Frontal cortex (tissue), 4 donors: Measurements from ENCODE around the gene GSTK1. TPM values are rescaled to one million over a fixed set of nuclear protein-coding genes. Genes with fewer than 3 reads are reported as not detected.
"Not testable (repeated sequence)": the region's sequence is repeated elsewhere in the genome, so short reads cannot be mapped to it uniquely, and the experiment has no call there.

Experiments
- DNase-seq, 2 donors: peaks; one replicate each; pipeline ENCODE4 v3.0.0; 2012; ENCODE audit warnings: low spot score in 2 of 2
- FAIRE-seq: peaks from 2 replicates; lab custom pipeline; 2012; peaks lifted over from hg19 to GRCh38; lab: Jason Lieb, UNC
- total RNA-seq: library from RNA; depleted of rRNA; stranded (reverse); fragments of >200 nt; gene quantifications from one replicate; pipeline ENCODE4 v1.2.3, GENCODE V29; 2014
- donor health status: control.
- donor health status: control.
- donor health status: control.

Gene GSTK1
- total RNA-seq, 1 donor from 2014 or later: 24.9 TPM

DNA sequence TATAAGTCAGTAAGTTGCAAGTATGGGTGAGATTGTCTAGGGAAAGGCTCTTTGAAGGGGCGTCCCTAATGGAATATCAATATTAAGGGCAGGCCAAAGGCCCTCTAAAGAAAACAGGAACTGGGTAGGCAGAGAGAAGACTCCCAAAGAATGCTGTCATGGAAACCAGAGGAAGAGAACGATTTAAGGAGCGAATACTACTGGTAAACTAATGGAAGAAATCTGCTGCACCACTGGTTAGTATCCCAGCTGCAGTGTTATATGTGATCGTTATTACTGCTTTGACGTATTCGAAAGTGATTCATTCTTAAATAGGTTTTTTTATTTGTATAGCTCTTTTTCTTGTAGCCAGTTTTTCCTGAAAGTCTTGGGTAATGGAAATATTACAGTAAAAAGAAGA, 26.2 kb downstream of the GSTK1 start:
- FAIRE-seq (no peak), DNase-seq (no peak)

GRCh38 chr7:143289888-143290287, 26.6 kb downstream of the GSTK1 start:
- FAIRE-seq, DNase-seq: not testable (repeated sequence)

- FAIRE-seq: no peak
- DNase-seq: no peak
Observed at GRCh38 chr7:143290293-143290692, 27.1 kb downstream of the GSTK1 start.

GRCh38 chr7:143292876-143293275, 29.6 kb downstream of the GSTK1 start:
- FAIRE-seq (no peak), DNase-seq (no peak)

DNA sequence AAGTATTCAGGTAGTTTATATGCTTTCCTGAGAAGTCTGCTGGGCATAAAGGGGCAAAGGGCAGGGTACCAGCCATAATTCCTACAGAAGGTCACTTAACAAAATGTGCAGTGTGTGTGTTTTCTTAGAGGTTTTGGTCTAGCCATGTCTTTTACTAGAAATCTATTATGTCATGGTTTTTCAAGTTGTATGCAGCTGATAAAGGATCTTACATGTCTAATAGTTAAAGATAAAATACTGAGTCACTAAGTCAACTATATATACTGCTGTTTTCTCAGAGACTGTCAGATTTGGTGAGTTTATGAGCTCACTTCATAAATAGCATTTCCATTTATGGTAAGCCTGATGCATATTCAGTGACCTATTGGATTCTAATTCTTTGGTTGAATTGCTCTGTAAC, 32.6 kb downstream of the GSTK1 start:
- DNase-seq (no peak), FAIRE-seq (no peak)

- FAIRE-seq: no peak
- DNase-seq: no peak
Observed at GRCh38 chr7:143296686-143297085, 33.4 kb downstream of the GSTK1 start.

- DNase-seq (no peak), FAIRE-seq (no peak)
Observed at GRCh38 chr7:143299346-143299745, 36.1 kb downstream of the GSTK1 start.

GRCh38 chr7:143299840-143300239, 36.6 kb downstream of the GSTK1 start:
- FAIRE-seq: no peak

GRCh38 chr7:143300959-143301935, 38.0 kb downstream of the GSTK1 start:
- DNase-seq (no peak), FAIRE-seq (no peak)

More at GRCh38 chr7:143299840-143300239, 36.6 kb downstream of the GSTK1 start:
- DNase-seq: no peak

GRCh38 chr7:143303733-143304132, 40.5 kb downstream of the GSTK1 start:
- DNase-seq (no peak), FAIRE-seq (no peak)

- no peak for DNase-seq
- FAIRE-seq: no peak
Observed at GRCh38 chr7:143304938-143305337, 41.7 kb downstream of the GSTK1 start.

DNA sequence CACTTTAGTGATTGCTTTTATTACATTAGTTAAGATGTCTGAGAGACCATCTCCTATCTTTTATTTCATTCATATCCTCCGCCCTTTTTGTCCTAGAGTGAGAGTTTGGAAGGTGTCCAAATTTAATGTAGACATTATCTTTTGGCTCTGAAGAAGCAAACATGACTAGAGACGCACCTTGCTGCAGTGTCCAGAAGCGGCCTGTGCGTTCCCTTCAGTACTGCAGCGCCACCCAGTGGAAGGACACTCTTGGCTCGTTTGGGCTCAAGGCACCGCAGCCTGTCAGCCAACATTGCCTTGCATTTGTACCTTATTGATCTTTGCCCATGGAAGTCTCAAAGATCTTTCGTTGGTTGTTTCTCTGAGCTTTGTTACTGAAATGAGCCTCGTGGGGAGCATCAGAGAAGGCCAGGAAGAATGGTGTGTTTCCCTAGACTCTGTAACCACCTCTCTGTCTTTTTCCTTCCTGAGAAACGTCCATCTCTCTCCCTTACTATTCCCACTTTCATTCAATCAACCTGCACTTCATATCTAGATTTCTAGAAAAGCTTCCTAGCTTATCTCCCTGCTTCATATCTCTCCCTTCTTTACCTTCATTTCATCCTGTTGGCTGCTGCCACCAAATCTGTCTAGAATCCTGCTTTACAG, 42.3 kb downstream of the GSTK1 start:
- FAIRE-seq: no peak
- peak; percentile 30 to 62 for DNase-seq

DNA sequence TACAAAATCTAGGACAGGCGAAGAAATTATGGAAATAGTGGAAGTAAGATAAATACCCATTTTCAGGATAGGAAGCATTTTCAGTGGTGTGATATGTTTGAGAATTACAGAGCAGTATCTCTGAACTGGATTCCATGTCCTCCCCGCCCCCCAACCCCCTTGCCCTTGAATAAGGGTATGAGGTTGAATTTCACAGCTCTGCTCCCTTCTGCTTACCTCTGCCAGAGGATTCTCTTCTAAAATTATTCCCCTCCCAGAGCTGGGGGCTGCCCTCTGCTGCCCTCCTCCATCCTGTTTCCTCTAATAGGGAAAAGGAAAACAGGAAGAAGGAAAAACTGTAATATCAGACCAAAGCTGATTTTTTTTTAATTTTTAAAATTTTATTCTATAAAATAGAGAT, 45.4 kb downstream of the GSTK1 start:
- no peak for FAIRE-seq

DNA sequence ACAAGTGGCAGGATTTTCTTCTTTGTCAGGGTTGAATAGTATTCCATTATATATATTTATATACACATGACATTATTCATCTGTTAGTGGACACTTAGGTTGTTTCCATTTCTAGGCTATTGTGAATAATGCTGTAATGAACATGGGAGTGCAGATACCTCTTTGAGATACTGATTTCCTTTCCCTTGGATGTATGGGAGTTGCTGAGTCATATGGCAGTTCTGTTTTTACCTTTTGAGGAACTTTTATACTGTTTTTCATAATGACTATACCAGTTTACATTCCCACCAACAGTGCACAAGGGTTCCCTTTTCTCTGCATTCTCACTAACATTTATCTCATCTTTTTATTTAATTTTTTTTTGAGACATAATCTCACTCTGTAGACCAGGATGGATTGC, 50.9 kb downstream of the GSTK1 start:
- DNase-seq (no peak), FAIRE-seq (no peak)

More for the DNA sequence above, 45.4 kb downstream of the GSTK1 start:
- no peak for DNase-seq

- DNase-seq (no peak), FAIRE-seq (no peak)
Observed at GRCh38 chr7:143315776-143316175, 52.5 kb downstream of the GSTK1 start, which contains the start of gene CLCN1. Gene CLCN1, plus strand, starts transcription at chr7:143316111. Its CDS starts 102 bp downstream, at chr7:143316213.

DNA sequence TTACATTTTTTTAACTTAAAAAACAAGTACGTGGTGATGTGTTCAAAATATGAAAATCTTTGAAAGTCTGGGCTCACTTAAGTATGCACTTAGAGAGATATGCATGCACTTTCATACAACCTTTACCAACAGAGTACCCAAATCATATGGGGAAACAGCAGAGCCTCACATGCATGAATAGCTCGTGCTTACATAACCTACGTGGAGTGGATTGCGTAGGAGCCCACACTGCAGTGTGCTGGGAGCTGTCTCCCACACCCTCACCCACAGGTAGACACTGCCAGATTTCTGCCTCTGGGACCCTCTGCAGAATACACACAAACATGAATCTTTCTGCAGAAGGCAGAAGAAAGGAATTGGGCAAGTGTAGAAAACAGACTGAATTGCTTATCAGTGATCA, 53.3 kb downstream of the GSTK1 start:
- DNase-seq: peak in 1 of 2 donors; percentile 26
- no peak for FAIRE-seq

DNA sequence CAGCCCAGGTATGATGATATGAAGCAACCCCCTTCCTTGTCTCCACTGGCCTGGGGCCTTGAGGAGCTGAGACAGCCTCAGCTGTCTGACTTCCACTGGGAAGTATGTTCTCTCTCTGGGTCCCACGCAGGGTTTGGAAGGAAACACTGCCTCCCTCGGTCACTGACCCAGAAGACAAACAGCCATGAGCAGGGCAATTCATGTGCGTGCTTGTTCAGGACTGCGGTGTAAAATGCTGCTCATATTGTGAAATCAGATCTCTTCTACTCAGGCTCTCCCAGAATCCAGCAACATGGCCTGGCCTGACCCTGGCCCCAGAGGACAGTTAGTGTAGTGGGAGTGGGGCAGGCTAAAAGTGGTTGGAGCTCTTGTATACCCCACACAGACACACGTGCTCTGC, 55.4 kb downstream of the GSTK1 start:
- DNase-seq (no peak), FAIRE-seq (no peak)
